OCI-LY1 (cell line): ENCODE results near the gene PDE12.

Experiments
- CTCF ChIP-seq: fragments of 200-600 bp; sonication (generic), shearing (Covaris generic); IDR thresholded peaks from 2 replicates; pipeline ENCODE4 v1.5.1; 2017; ENCODE audit warnings: mild to moderate bottlenecking, antibody characterized with exemption, low read length, moderate library complexity, mixed read lengths
- EZH2 ChIP-seq: fragments of 200-600 bp; sonication (generic), shearing (Covaris generic); IDR thresholded peaks from 2 replicates; pipeline ENCODE4 v1.8.0; 2017; ENCODE audit warnings: borderline replicate concordance, mixed run types, mild to moderate bottlenecking, antibody characterized with exemption, low read length, moderate library complexity, mixed read lengths

- TF ChIP-seq CTCF (no peak), EZH2 (no peak)
Observed at GRCh38 chr3:57530071-57530608, 25.9 kb upstream of the PDE12 start.
